HepG2 (cell line): ENCODE data around the gene MAPK14. TPM values are rescaled to one million over a fixed set of nuclear protein-coding genes. Genes with fewer than 3 reads are reported as not detected.

ENCODE experiments used
- ATF7-NPFF ChIP-seq: sonication (generic); formaldehyde crosslinking; IDR thresholded peaks from 2 replicates; pipeline ENCODE4 v1.8.1; 2023; ENCODE audit warnings: mild to moderate bottlenecking, low read depth, missing genetic modification reagents, moderate library complexity
- BHLHE40 ChIP-seq: IDR thresholded peaks from 2 replicates; pipeline ENCODE4 v1.6.1; 2011; ENCODE audit warnings: low read length, improper control_type of control experiment
- BRCA1 ChIP-seq: sonication (generic); formaldehyde crosslinking; IDR thresholded peaks from 2 replicates; pipeline ENCODE4 v1.4.0; 2020; ENCODE audit warnings: missing genetic modification reagents
- CC2D1A ChIP-seq: sonication (generic); formaldehyde crosslinking; IDR thresholded peaks from 2 replicates; pipeline ENCODE4 v1.8.1; 2023; ENCODE audit warnings: mild to moderate bottlenecking, missing genetic modification reagents
- EEA1 ChIP-seq: sonication (generic); formaldehyde crosslinking; IDR thresholded peaks from 2 replicates; pipeline ENCODE4 v1.5.1; 2020; ENCODE audit warnings: mild to moderate bottlenecking, missing genetic modification reagents, borderline replicate concordance
- HES4 ChIP-seq: sonication (generic); formaldehyde crosslinking; IDR thresholded peaks from 2 replicates; pipeline ENCODE4 v1.9.0; 2021; ENCODE audit warnings: mild to moderate bottlenecking, missing genetic modification reagents, borderline replicate concordance
- HMG20B ChIP-seq: conservative IDR thresholded peaks from 2 replicates; pipeline ENCODE4 v1.6.1; 2016; ENCODE audit warnings: missing genetic modification reagents, missing compliant biosample characterization
- HOXA9 ChIP-seq: sonication (generic); formaldehyde crosslinking; IDR thresholded peaks from 2 replicates; pipeline ENCODE4 v1.8.1; 2022; ENCODE audit warnings: missing genetic modification reagents, mild to moderate bottlenecking, moderate library complexity, borderline replicate concordance
- JARID2 ChIP-seq: sonication (generic); formaldehyde crosslinking; IDR thresholded peaks from 2 replicates; pipeline ENCODE4 v1.8.1; 2023; ENCODE audit warnings: missing genetic modification reagents, inconsistent platforms; ENCODE audit not compliant: insufficient replicate concordance
- LCORL ChIP-seq, 2 experiments: fragments of 450-650 bp in 1 of 2; sonication (generic) in 1 of 2; formaldehyde crosslinking in 1 of 2; IDR thresholded peaks; 2 replicates each; pipeline versions ENCODE4 v1.5.0 to v1.6.1; 2017 to 2020; ENCODE audit warnings: antibody characterized with exemption in 1 of 2, missing genetic modification reagents in 1 of 2
- NFRKB ChIP-seq: fragments of 450-650 bp; IDR thresholded peaks from 2 replicates; pipeline ENCODE4 v1.6.1; 2017
- PAX8 ChIP-seq: sonication (generic); formaldehyde crosslinking; IDR thresholded peaks from 2 replicates; pipeline ENCODE4 v1.8.0; 2022; ENCODE audit warnings: mild to moderate bottlenecking, missing genetic modification reagents, borderline replicate concordance
- PCBP1 ChIP-seq: fragments of 200-400 bp; formaldehyde crosslinking; IDR thresholded peaks from 2 replicates; pipeline ENCODE4 v1.6.1; 2017; ENCODE audit warnings: mild to moderate bottlenecking, low read depth, low read length, borderline replicate concordance
- PHB2 ChIP-seq: fragments of 450-650 bp; IDR thresholded peaks from 2 replicates; pipeline ENCODE4 v1.6.1; 2018; ENCODE audit not compliant: partially characterized antibody
- POGZ ChIP-seq: sonication (generic); formaldehyde crosslinking; IDR thresholded peaks from 2 replicates; pipeline ENCODE4 v1.4.0; 2020; ENCODE audit warnings: mild to moderate bottlenecking, missing genetic modification reagents
- SIN3A ChIP-seq: IDR thresholded peaks from 2 replicates; pipeline ENCODE4 v1.6.1; 2011; ENCODE audit warnings: low read depth, mild to moderate bottlenecking, control low read depth, low read length, borderline replicate concordance
- SKI ChIP-seq: fragments of 450-650 bp; IDR thresholded peaks from one replicate; pipeline ENCODE4 v1.6.1; 2018; ENCODE audit warnings: mild to moderate bottlenecking; ENCODE audit not compliant: partially characterized antibody
- SMAD1 ChIP-seq: sonication (generic); formaldehyde crosslinking; IDR thresholded peaks from 2 replicates; pipeline ENCODE4 v1.4.0; 2020; ENCODE audit warnings: missing genetic modification reagents, low read depth, mild to moderate bottlenecking, borderline replicate concordance
- TCF7 ChIP-seq: sonication (generic); IDR thresholded peaks from 2 replicates; pipeline ENCODE4 v1.6.1; 2016; ENCODE audit warnings: antibody characterized with exemption, low read depth
- TERF1 ChIP-seq: sonication (generic); formaldehyde crosslinking; IDR thresholded peaks from 2 replicates; pipeline ENCODE4 v1.8.0; 2022; ENCODE audit warnings: mild to moderate bottlenecking, missing genetic modification reagents, moderate library complexity
- ZFYVE20 ChIP-seq: sonication (generic); formaldehyde crosslinking; IDR thresholded peaks from 2 replicates; pipeline ENCODE4 v1.8.0; 2023; ENCODE audit warnings: low read depth, mild to moderate bottlenecking, moderate library complexity, missing genetic modification reagents, borderline replicate concordance
- ZIK1 ChIP-seq: sonication (generic); formaldehyde crosslinking; IDR thresholded peaks from 2 replicates; pipeline ENCODE4 v1.5.0; 2020; ENCODE audit warnings: mild to moderate bottlenecking, low read depth, missing genetic modification reagents, borderline replicate concordance
- ZKSCAN5 ChIP-seq: sonication (generic); formaldehyde crosslinking; IDR thresholded peaks from 2 replicates; pipeline ENCODE4 v1.5.1; 2020; ENCODE audit warnings: mild to moderate bottlenecking, missing genetic modification reagents
- ZMAT3 ChIP-seq: sonication (generic); formaldehyde crosslinking; conservative IDR thresholded peaks from 2 replicates; pipeline ENCODE4 v1.7.0; 2021; ENCODE audit warnings: missing genetic modification reagents
- ZNF501 ChIP-seq: sonication (generic); formaldehyde crosslinking; IDR thresholded peaks from 2 replicates; pipeline ENCODE4 v1.5.1; 2020; ENCODE audit warnings: mild to moderate bottlenecking, moderate library complexity, missing genetic modification reagents
- ZNF562 ChIP-seq: sonication (generic); formaldehyde crosslinking; IDR thresholded peaks from 2 replicates; pipeline ENCODE4 v1.8.0; 2022; ENCODE audit warnings: missing genetic modification reagents, borderline replicate concordance
- ZNF720 ChIP-seq: sonication (generic); formaldehyde crosslinking; IDR thresholded peaks from 2 replicates; pipeline ENCODE4 v1.4.0; 2020; ENCODE audit warnings: missing genetic modification reagents
- ZNF773 ChIP-seq: sonication (generic); formaldehyde crosslinking; IDR thresholded peaks from 2 replicates; pipeline ENCODE4 v1.4.0; 2020; ENCODE audit warnings: missing genetic modification reagents, borderline replicate concordance
- ZNF792 ChIP-seq: IDR thresholded peaks from 2 replicates; pipeline ENCODE4 v1.6.1; 2016
- ZSCAN31 ChIP-seq: sonication (generic); formaldehyde crosslinking; IDR thresholded peaks from 2 replicates; pipeline ENCODE4 v1.5.0; 2020; ENCODE audit warnings: low read depth, mild to moderate bottlenecking, missing genetic modification reagents
- polyA plus RNA-seq, 8 experiments: library from polyadenylated mRNA; depleted of rRNA in 3 of 8; stranded (reverse) in 7 of 8; unstranded in 1 of 8; fragments of >200 nt; fragmentation: Illumina TruSeq in 4 of 8; extraction: Trizol in 4 of 8; gene quantifications; 2 replicates each; pipeline versions ENCODE4 v1.2.1 to v1.2.3, GENCODE V29; 2011 to 2016; ENCODE audit warnings: low read depth in 4 of 8, missing spikeins in 1 of 8, mixed read lengths in 1 of 8; ENCODE audit not compliant: insufficient read depth in 1 of 8
- total RNA-seq, 5 experiments: library from RNA; depleted of rRNA; stranded (reverse); fragments of >200 nt; fragmentation: Illumina TruSeq; extraction: Trizol; gene quantifications; 2 replicates each; pipeline ENCODE4 v1.2.3, GENCODE V29; 2016; ENCODE audit warnings: low read depth in 1 of 5
- TF ChIP-seq, protein P1 (sequence below): sonication (generic); formaldehyde crosslinking; IDR thresholded peaks from 2 replicates; pipeline ENCODE4 v1.4.0; 2020; ENCODE audit warnings: missing genetic modification reagents
- TF ChIP-seq, protein P2 (sequence below): sonication (generic); formaldehyde crosslinking; IDR thresholded peaks from 2 replicates; pipeline ENCODE4 v1.4.0; 2020; ENCODE audit warnings: missing genetic modification reagents

Gene MAPK14
- total and polyA plus RNA-seq, 2 of the 13 experiments (the other 11 are each of a cell fraction or from before 2014, with no cell fraction given) = 66.3 to 67.3 TPM

- no peak for TF ChIP-seq HMG20B (CRISPR knock-in tag)
- TF ChIP-seq NFRKB = no peak
- no peak for TF ChIP-seq ZNF562 (CRISPR knock-in tag)
- TF ChIP-seq HES4 (CRISPR knock-in tag) = no peak
- TF ChIP-seq ZNF773 = no peak
- TF ChIP-seq ZIK1 (CRISPR knock-in tag) = no peak
- no peak for TF ChIP-seq PHB2
- 0 out of 2 replicates have a peak, but pooled peaks have one; percentile 39 for TF ChIP-seq POGZ
- TF ChIP-seq BRCA1 (CRISPR knock-in tag) = no peak
- TF ChIP-seq ATF7-NPFF = no peak
- no peak for TF ChIP-seq ZNF501 (CRISPR knock-in tag)
- no peak for TF ChIP-seq BHLHE40
- no peak for TF ChIP-seq ZSCAN31
- TF ChIP-seq ZNF720 = no peak
- TF ChIP-seq ZFYVE20 (CRISPR knock-in tag) = no peak
- TF ChIP-seq, protein P1, sequence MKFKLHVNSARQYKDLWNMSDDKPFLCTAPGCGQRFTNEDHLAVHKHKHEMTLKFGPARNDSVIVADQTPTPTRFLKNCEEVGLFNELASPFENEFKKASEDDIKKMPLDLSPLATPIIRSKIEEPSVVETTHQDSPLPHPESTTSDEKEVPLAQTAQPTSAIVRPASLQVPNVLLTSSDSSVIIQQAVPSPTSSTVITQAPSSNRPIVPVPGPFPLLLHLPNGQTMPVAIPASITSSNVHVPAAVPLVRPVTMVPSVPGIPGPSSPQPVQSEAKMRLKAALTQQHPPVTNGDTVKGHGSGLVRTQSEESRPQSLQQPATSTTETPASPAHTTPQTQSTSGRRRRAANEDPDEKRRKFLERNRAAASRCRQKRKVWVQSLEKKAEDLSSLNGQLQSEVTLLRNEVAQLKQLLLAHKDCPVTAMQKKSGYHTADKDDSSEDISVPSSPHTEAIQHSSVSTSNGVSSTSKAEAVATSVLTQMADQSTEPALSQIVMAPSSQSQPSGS = peak; percentile 70; the same call in 1 of the 2 replicates
- TF ChIP-seq SKI = no peak
- TF ChIP-seq HOXA9 = no peak
- TF ChIP-seq, protein P2, sequence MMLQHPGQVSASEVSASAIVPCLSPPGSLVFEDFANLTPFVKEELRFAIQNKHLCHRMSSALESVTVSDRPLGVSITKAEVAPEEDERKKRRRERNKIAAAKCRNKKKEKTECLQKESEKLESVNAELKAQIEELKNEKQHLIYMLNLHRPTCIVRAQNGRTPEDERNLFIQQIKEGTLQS (CRISPR knock-in tag) = peak; percentile 87
- TF ChIP-seq SIN3A = no peak
- TF ChIP-seq ZMAT3 (CRISPR knock-in tag) = no peak
- no peak for TF ChIP-seq PCBP1
- TF ChIP-seq CC2D1A (CRISPR knock-in tag) = no peak
- TF ChIP-seq LCORL (IDR thresholded peaks at IDR 0.05) = no peak
- TF ChIP-seq LCORL (CRISPR knock-in tag; IDR thresholded peaks at IDR 0.05) = peak; percentile 58; the same call in 1 of the 2 replicates
- no peak for TF ChIP-seq EEA1 (CRISPR knock-in tag)
- no peak for TF ChIP-seq TCF7
- TF ChIP-seq PAX8 (CRISPR knock-in tag) = no peak
- no peak for TF ChIP-seq ZKSCAN5
- TF ChIP-seq JARID2 = no peak
- TF ChIP-seq ZNF792 (CRISPR knock-in tag) = no peak
- TF ChIP-seq TERF1 (CRISPR knock-in tag) = no peak
- no peak for TF ChIP-seq SMAD1 (CRISPR knock-in tag)
Measured at GRCh38 chr6:36075656-36076055, 48.0 kb downstream of the MAPK14 start (continued).
